Muscle of leg (tissue), 11 donors: ENCODE measurements around the gene TSSK2. TPM values are rescaled to one million over a fixed set of nuclear protein-coding genes. Genes with fewer than 3 reads are reported as not detected.

Source experiments
- DNase-seq: peaks from one replicate; pipeline ENCODE4 v3.0.0; 2013
- H3K27ac ChIP-seq: one replicate; pipeline ENCODE4 v1.5.1; 2013; ENCODE audit warnings: mild to moderate bottlenecking, low read length, control low read depth
- H3K27me3 ChIP-seq: one replicate; pipeline ENCODE4 v1.6.1; 2013; ENCODE audit warnings: low read length; ENCODE audit not compliant: control insufficient read depth, insufficient read depth
- H3K36me3 ChIP-seq: one replicate; pipeline ENCODE4 v1.6.1; 2013; ENCODE audit warnings: low read length; ENCODE audit not compliant: control insufficient read depth, insufficient read depth
- H3K4me1 ChIP-seq: one replicate; pipeline ENCODE4 v1.6.1; 2013; ENCODE audit warnings: low read length; ENCODE audit not compliant: control insufficient read depth, insufficient read depth
- H3K4me3 ChIP-seq: one replicate; pipeline ENCODE4 v1.5.1; 2013; ENCODE audit warnings: low read length, control low read depth
- H3K9me3 ChIP-seq: replicated peaks from 2 replicates; pipeline ENCODE4 v1.6.1; 2013; ENCODE audit warnings: low read depth, low read length; ENCODE audit not compliant: control insufficient read depth
- WGBS: methylation state at CpG from one replicate; pipeline ENCODE4 v1.1.5; 2013; ENCODE audit warnings: missing lambda C conversion rate; ENCODE audit not compliant: insufficient coverage; 5-methylcytosine and 5-hydroxymethylcytosine counted together
- polyA plus RNA-seq, 8 donors: library from polyadenylated mRNA; unstranded; fragments of 120-200 nt; gene quantifications; one replicate each; pipeline versions ENCODE4 v1.2.1 to v1.2.3, GENCODE V29; 2013; ENCODE audit warnings: inconsistent platforms in 1 of 8, low replicate concordance in 1 of 8; ENCODE audit not compliant: insufficient read length in 8 of 8, insufficient read depth in 1 of 8
- total RNA-seq: library from RNA; stranded (reverse); fragments of 120-200 nt; gene quantifications from one replicate; pipeline ENCODE4 v1.2.4, GENCODE V29; 2013

The TSSK2 gene
- total and polyA plus RNA-seq, 9 donors, result 0.04 to 0.28 (median 0.20) TPM; not detected in 5

DNA sequence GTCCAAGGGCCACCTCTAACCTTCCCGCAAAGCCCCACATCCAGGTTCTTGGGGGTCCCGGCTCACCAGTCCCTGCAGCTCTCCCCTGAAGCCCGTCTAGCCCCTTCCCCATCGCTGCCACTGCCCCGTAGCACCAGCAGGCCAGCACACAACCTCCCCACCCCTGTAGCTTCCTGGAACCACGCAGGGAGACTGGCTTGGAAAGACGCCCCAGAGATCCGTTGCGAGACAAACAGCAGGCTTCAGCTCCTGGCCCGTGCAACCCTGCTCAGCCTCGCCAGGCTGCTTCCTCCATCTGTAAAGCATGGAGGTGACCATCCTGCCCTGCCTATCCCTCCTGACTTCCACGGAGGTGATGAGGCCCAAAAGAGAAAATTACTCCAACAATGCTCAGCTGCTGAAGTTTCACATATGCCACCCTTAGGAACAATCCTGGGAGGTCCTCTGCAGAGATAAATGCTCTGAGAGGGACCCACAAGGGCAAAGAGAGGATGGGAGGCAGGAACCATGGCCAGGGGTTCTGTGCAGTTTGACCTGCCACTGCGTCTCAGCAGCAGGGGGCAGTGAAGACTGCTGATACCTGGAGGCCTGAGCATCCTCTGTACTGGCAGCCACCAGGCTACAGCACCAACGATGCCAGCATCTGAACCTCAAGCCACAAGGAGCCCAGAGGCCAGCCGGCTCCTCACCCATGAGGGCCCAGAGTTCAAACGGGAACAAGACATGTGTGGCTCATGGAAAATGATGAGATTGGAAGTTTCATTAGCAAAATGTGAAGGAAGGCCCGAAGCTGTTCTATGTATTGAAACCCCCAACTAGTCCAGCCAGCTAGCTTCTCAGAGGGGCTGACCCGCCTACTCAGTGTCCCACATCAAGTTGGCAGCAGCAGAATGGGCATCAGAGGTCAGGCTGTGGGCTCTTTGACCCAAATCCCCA, 25.0 kb upstream of the TSSK2 start:
- WGBS, result 67% methylated on average over 17 of the region's 18 CpGs
- DNase-seq, result no peak
- Histone ChIP-seq H3K27ac (no peak overlapping the region), H3K4me3 (no peak overlapping the region), H3K27me3 (no peaks in the 10 kb centered on the region), H3K9me3 (no peaks in the 10 kb centered on the region), H3K36me3 (no peaks in the 10 kb centered on the region), H3K4me1 (peaks cover 45% of the 10 kb centered on the region)

DNA sequence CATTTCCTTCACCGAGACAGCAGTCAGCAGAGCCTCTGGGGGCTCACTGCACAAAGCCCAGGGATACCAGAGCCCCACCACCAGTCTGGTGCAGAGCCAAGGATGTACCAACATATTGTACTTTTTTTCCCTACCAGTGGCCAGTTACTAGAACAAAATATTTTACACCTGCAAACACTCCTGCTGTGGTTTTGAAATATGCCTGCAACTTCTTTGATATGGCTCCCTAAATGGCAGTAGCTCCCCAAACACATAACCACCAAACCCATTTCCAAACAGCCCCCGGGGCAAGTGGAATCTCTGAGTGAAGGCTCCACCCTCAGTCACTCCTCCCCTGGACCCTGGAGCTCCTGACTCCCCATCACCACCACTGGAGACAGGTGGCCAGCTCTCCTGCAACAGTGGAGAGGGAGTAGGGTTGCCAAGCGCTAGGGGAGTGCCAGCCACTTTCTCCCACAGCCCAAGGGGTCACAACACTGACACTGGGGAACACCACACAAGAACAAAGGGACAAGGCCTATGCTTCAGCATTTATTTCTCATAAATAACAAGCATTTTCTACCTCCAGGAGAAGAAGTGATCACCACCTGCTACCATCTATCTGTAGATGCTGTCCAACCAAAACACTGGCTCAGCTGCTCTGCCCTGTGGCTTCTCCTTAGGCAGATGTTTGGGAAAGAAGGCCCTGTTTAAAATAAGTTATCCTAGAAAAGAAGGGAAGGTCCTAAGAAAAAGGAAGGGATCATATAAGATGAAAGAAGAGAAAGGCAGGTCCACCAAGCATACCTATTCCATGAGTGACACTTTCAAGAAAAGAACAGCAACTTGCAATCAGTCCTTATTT, 24.0 kb upstream of the TSSK2 start:
- Histone ChIP-seq H3K4me3 (no peak overlapping the region), H3K27ac (peak overlapping the region; percentile 1), H3K4me1 (peaks cover 45% of the 10 kb centered on the region), H3K36me3 (peaks cover 3% of the 10 kb centered on the region), H3K9me3 (no peaks in the 10 kb centered on the region), H3K27me3 (no peaks in the 10 kb centered on the region)
- 38% methylated on average over 1 of the region's 3 CpGs for WGBS
- no peak for DNase-seq

DNA sequence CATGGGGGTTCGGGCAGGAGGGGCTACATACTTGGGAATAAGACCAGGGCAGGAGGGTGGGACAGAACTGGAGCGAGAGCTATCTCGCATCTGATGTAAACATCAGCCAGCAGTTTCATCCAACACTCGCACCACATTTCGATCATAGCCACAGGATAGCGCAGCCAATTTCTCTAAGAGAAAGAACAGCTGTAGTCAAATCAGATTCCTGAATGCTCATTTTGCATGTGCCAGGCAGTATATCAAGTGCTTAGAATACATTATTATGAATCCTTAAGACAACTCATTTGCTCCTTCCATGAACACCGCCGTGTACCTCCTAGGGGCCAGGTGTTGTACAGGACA, 23.4 kb upstream of the TSSK2 start:
- Histone ChIP-seq H3K27ac (peak overlapping the region; percentile 48), H3K36me3 (peaks cover 3% of the 10 kb centered on the region), H3K4me3 (no peak overlapping the region), H3K27me3 (no peaks in the 10 kb centered on the region), H3K4me1 (peaks cover 45% of the 10 kb centered on the region), H3K9me3 (no peaks in the 10 kb centered on the region)
- peak; percentile 53 for DNase-seq
- no CpG with 5 or more reads among the region's 8 CpGs for WGBS

DNA sequence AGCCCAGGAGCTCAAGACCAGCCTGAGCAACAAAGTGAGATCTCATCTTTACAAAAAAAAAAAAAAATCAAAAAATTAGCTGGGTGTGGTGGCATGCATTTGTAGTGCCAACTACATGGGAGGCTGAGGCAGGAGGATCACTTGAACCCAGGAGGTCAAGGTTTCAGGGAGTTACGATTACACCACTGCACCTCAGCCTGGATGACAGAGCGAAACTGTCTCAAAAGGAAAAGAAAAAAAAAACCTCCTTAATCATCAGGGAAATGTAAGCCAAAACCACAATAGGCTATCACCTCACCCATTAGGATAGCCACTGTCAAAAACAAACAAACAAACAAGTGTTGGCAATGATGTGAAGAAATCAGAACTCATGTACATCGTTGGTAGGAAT, 22.3 kb upstream of the TSSK2 start:
- Histone ChIP-seq H3K9me3 (no peaks in the 10 kb centered on the region), H3K27ac (no peak overlapping the region), H3K4me1 (peaks cover 43% of the 10 kb centered on the region), H3K4me3 (no peak overlapping the region), H3K36me3 (peaks cover 6% of the 10 kb centered on the region), H3K27me3 (no peaks in the 10 kb centered on the region)
- WGBS, result no CpG with 5 or more reads among the region's 3 CpGs
- no peak for DNase-seq

DNA sequence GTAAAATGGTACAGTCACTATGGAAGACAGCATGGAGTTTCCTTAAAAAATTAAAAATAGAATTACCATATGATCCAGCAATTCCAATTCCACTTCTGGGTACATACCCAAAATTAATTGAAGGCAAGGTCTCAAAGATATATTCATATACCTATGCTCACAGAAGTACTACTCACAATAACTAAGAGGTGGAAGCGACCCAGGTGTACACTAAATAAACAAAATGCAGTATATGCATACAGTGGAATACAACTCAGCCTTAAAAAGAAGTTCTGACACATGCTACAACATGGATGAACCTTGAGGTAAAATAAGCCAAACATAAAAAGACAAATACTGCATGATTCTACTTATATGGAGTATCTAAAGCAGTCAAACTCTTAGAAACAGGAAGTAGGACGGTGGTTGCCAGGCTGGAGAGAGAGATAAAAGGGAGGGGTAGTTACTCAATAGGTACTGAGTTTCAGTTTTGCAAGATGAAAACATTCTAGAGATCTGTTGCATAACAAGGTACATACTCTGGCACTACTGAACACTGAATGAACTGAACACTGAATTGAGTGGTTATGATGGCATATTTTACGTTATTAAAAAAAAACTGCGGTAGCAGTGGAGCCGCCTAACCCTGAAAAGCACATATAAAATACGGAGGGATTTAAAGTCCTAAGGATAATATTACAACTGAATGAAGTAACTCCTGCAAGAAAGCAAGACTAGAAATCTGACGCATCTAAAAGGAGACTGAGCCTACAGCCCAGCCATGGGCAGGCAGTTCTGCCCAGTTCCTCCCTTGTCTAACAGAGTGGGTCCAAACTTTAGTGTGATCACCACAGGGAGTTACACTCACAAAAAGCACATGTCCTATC, 21.7 kb upstream of the TSSK2 start:
- H3K27me3 ChIP-seq, result no peaks in the 10 kb centered on the region
- H3K4me1 ChIP-seq, result peaks cover 42% of the 10 kb centered on the region
- WGBS, result 45% methylated on average over 4 of the region's 7 CpGs
- DNase-seq, result no peak
- peaks cover 6% of the 10 kb centered on the region for H3K36me3 ChIP-seq
- no peak overlapping the region for H3K4me3 ChIP-seq
- no peak overlapping the region for H3K27ac ChIP-seq
- no peaks in the 10 kb centered on the region for H3K9me3 ChIP-seq

DNA sequence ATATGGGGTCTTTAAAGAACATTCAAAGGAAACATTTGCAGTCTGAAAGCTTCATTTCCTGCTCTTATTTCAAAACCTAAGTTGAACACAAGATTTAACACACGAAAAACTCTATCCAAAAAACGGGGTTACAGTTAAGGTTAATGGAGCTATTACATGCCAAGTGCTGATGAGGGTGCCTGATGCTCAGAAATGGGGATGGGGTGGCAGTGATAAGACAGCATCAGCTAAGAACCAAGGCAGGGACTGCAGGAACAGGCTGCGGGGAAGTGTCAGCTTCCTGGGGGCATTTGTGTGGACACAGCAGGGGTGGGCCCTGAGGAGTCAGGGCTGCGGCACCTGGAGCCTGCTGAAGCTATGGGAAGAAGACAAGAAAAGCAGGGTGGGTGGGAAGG, 21.0 kb upstream of the TSSK2 start:
- Histone ChIP-seq H3K27ac (no peak overlapping the region), H3K36me3 (peaks cover 6% of the 10 kb centered on the region), H3K9me3 (no peaks in the 10 kb centered on the region), H3K4me1 (peaks cover 42% of the 10 kb centered on the region), H3K27me3 (no peaks in the 10 kb centered on the region), H3K4me3 (no peak overlapping the region)
- DNase-seq, result no peak
- 52% methylated on average over 2 of the region's 4 CpGs for WGBS

DNA sequence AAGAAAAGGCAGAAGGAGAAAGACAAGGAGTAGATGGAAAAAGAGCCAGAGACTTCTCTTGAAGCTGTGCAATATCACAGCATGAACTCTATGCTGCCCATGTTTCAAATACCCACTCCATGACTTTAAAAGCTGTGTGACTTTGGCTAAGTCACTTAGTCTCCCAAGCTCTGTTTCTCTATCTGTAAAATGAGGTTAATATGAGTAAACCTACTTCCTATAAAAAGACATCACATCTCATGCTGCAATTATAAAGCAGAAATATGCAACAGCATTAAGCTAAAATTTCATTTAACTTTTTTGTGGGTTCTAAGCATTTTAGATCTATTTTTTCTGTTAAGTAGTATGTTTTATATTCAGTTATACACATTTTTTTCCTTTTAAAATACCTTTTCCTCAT, 20.5 kb upstream of the TSSK2 start:
- Histone ChIP-seq H3K36me3 (peaks cover 6% of the 10 kb centered on the region), H3K4me1 (peaks cover 41% of the 10 kb centered on the region), H3K9me3 (no peaks in the 10 kb centered on the region), H3K27me3 (no peaks in the 10 kb centered on the region), H3K27ac (no peak overlapping the region), H3K4me3 (no peak overlapping the region)
- no peak for DNase-seq

DNA sequence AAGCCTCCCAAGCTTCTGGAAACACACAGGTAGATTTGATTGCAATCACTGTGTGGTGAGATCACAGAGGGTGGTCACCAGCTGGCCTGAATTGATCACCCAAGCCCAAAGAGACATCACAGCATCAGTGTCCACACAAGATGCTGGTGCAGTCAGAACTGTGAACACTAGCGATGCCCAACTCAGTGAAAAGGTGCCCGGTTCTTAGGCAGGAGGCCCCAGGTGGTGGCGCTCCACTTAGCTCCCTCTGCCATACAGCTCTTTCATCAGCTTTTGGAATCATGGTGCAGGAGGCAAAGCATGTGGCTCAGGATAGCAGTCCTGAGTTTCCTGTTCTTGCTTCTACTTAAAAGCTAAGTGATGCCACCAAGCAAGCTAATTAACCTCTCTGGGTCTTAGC, 20.0 kb upstream of the TSSK2 start:
- peaks cover 39% of the 10 kb centered on the region for H3K4me1 ChIP-seq
- peaks cover 6% of the 10 kb centered on the region for H3K36me3 ChIP-seq
- no peak overlapping the region for H3K27ac ChIP-seq
- H3K4me3 ChIP-seq, result no peak overlapping the region
- H3K27me3 ChIP-seq, result no peaks in the 10 kb centered on the region
- no peak for DNase-seq
- 82% methylated on average over 3 of the region's 3 CpGs for WGBS
- no peaks in the 10 kb centered on the region for H3K9me3 ChIP-seq

DNA sequence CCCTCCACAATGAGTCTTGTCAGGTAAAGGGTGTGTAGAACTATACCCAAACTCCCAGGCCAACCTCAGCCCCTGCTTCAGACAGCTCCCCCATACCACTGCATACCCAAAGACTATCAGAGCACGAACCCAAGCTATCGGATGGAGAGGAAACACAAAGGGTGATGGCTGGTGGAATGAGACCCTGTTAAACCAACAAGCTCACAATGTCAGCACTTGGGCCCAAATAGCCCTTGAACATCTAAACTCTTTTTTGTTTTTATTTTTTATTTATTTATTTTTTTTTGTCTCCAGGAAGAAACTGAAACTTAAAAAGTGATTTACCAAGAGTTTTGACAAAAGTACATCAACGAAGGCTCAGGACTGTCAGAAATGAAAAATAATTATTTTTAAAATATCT, 19.5 kb upstream of the TSSK2 start:
- H3K9me3 ChIP-seq, result no peaks in the 10 kb centered on the region
- H3K27ac ChIP-seq, result no peak overlapping the region
- H3K4me3 ChIP-seq, result no peak overlapping the region
- H3K4me1 ChIP-seq, result peaks cover 38% of the 10 kb centered on the region
- H3K36me3 ChIP-seq, result peaks cover 6% of the 10 kb centered on the region
- no peak for DNase-seq
- no CpG with 5 or more reads among the region's 3 CpGs for WGBS
- H3K27me3 ChIP-seq, result no peaks in the 10 kb centered on the region

DNA sequence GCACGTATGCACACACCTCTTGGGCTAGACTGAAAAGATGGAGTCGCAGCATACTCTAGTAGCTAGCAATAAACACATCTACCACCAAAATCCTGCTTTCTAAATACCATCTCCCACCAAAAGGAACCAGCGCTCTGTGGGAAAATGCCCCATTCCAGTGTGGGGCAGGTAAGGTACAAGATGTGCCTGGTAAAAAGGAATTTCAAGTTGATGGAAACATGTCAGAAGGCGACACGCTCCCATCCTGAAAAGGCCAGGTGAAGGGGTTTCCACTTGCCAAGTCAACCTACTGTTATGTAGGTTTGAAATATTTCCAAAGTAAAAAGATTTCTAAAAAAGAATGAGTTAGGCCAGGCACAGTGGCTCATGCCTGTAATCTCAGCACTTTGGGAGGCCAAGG, 17.7 kb upstream of the TSSK2 start:
- Histone ChIP-seq H3K4me1 (peaks cover 28% of the 10 kb centered on the region), H3K4me3 (no peak overlapping the region), H3K36me3 (peaks cover 9% of the 10 kb centered on the region), H3K27ac (no peak overlapping the region), H3K9me3 (no peaks in the 10 kb centered on the region), H3K27me3 (no peaks in the 10 kb centered on the region)
- 85% methylated on average over 2 of the region's 5 CpGs for WGBS
- no peak for DNase-seq
